Head of caudate nucleus (tissue), 42 donors: ENCODE results near the gene LDAH.

Source experiments
- DNase-seq, 42 donors: peaks; one replicate each; pipeline versions ENCODE4 v3.0.0 to v3.0.0-alpha.2; 2020 to 2021; ENCODE audit warnings: mixed read lengths in 7 of 42
- intact Hi-C: fragments of 100-400 bp; cut with DNase I; formaldehyde crosslinking; loops from one replicate; pipeline ENCODE4 v1.15.0; 2022

LDAH gene

GRCh38 chr2:20634507-20635112 lies 188.3 kb downstream of the LDAH start:
- peak in 1 of 42 donors; percentile 44 for DNase-seq

More at GRCh38 chr2:20634507-20635112, 188.3 kb downstream of the LDAH start:
- intact Hi-C loops, result loop anchor here (2.0 to 10.0 kb wide), 2 partner anchors 120 to 188 kb away; partner anchors contain the start of gene RHOB
